Aorta (tissue), 5 donors: Measurements from ENCODE around the gene ZNF442. TPM values are rescaled to one million over a fixed set of nuclear protein-coding genes. Genes with fewer than 3 reads are reported as not detected.
"Not testable (repeated sequence)": the region's sequence is repeated elsewhere in the genome, so short reads cannot be mapped to it uniquely, and the experiment has no call there.

Experiments
- ATAC-seq: fragments of 200-7000 bp; cut with Tn5 transposase; one replicate; pipeline ENCODE4 v1.9.1; 2022; ENCODE audit warnings: moderate library complexity; ENCODE audit not compliant: low FRiP score
- DNase-seq, 2 donors: peaks; one replicate each; pipeline ENCODE4 v3.0.0-alpha.2; 2020
- H3K27ac ChIP-seq, 2 donors: one replicate each; pipeline ENCODE4 v1.5.1; 2013; ENCODE audit warnings: low read length in 2 of 2, mild to moderate bottlenecking in 2 of 2, moderate library complexity in 2 of 2, control low read depth in 1 of 2, inconsistent platforms in 1 of 2, low read depth in 1 of 2
- H3K27me3 ChIP-seq, 2 donors: one replicate each; pipeline ENCODE4 v1.6.1; 2013; ENCODE audit warnings: control low read depth in 1 of 2, low read length in 1 of 2, mild to moderate bottlenecking in 1 of 2, moderate library complexity in 1 of 2; ENCODE audit not compliant: insufficient read depth in 2 of 2, control insufficient read depth in 1 of 2
- H3K36me3 ChIP-seq, 2 donors: one replicate each; pipeline ENCODE4 v1.6.1; 2013; ENCODE audit warnings: control low read depth in 1 of 2, low read length in 1 of 2, mild to moderate bottlenecking in 1 of 2; ENCODE audit not compliant: insufficient read depth in 2 of 2, control insufficient read depth in 1 of 2
- H3K4me1 ChIP-seq, 2 donors: one replicate each; pipeline ENCODE4 v1.6.1; 2013; ENCODE audit warnings: low read length in 2 of 2, control low read depth in 1 of 2, mild to moderate bottlenecking in 1 of 2, moderate library complexity in 1 of 2; ENCODE audit not compliant: insufficient read depth in 2 of 2, control insufficient read depth in 1 of 2
- H3K4me3 ChIP-seq, 2 donors: one replicate each; pipeline ENCODE4 v1.5.1; 2013; ENCODE audit warnings: low read length in 2 of 2, control low read depth in 1 of 2, mild to moderate bottlenecking in 1 of 2
- H3K9me3 ChIP-seq: one replicate; pipeline ENCODE4 v1.6.1; 2013; ENCODE audit warnings: mild to moderate bottlenecking, low read length; ENCODE audit not compliant: control insufficient read depth
- WGBS, 2 donors: extraction: QIAGEN DNeasy Blood & Tissue Kit; methylation state at CpG; one replicate each; pipeline ENCODE4 v1.1.7; 2013; 5-methylcytosine and 5-hydroxymethylcytosine counted together
- intact Hi-C, 2 donors: fragments of 100-400 bp; cut with DNase I; formaldehyde crosslinking; loops; one replicate each; pipeline versions ENCODE4 v1.14.2 to v1.15.0; 2022
- polyA plus RNA-seq, 2 donors: library from polyadenylated mRNA; stranded (reverse); fragments of 200-250 nt; gene quantifications; one replicate each; pipeline ENCODE4 v1.2.3, GENCODE V29; 2013
- total RNA-seq, 2 donors: library from RNA; stranded (reverse); fragmentation: NEBNext Ultra II Directional; extraction: Animal tissue kit (Norgen Biotek cat#: 25700); gene quantifications; one replicate each; pipeline ENCODE4 v1.2.1, GENCODE V29; 2021
- donor health status: healthy with polysubstance abuse.
- donor health status: Bipolar disorder and iron deficiency.
- donor health status: DM: no; HTN: no; CAD: no.
- donor health status: DM: no; HTN: no; CAD: no.
- donor health status: DM: yes; HTN: yes; CAD: no.

Gene ZNF442
- total and polyA plus RNA-seq, 4 donors, result 0.67 to 4.5 (median 2.9) TPM

- Histone ChIP-seq H3K4me1 (no peaks in the 10 kb centered on the region), H3K27me3 (no peaks in the 10 kb centered on the region), H3K36me3 (peaks cover 2 to 7% of the 10 kb centered on the region in 2 donors), H3K4me3 (no peak overlapping the region), H3K9me3 (peaks cover 4% of the 10 kb centered on the region), H3K27ac (no peak overlapping the region)
- intact Hi-C loops, result no loop called here
- WGBS, 2 donors, result 97% methylated on average over 1 of the region's 1 CpG
- DNase-seq (no peak), ATAC-seq (no peak)
These were observed 20.3 kb downstream of the ZNF442 start for GRCh38 chr19:12345197-12345596.

GRCh38 chr19:12333162-12334159 lies 32.0 kb downstream of the ZNF442 start, which contains the start of gene ZNF563:
Gene ZNF563, minus strand, starts transcription at chr19:12333633. Its CDS starts 151 bp downstream, at chr19:12333482.
- Histone ChIP-seq H3K36me3 (no peaks in the 10 kb centered on the region), H3K4me1 (no peaks in the 10 kb centered on the region), H3K4me3 (peak within 1 kb of the TSS; percentile 59 to 81), H3K27ac (peak within 1 kb of the TSS; percentile 25 to 93), H3K27me3 (no peaks in the 10 kb centered on the region), H3K9me3 (no peaks in the 10 kb centered on the region)
- intact Hi-C loops, result loop anchor here (1.0 to 5.0 kb wide), 4 partner anchors 32 to 41 kb away; partner anchors contain the start of genes ZNF44 (in 2 of the 2) and ZNF442 (in 2 of the 2)
- DNase-seq (peak; percentile 98), ATAC-seq (peak; percentile 100)
- 1% methylated on average over 55 of the region's 55 CpGs for WGBS, 2 donors

- no peaks in the 10 kb centered on the region for H3K36me3 ChIP-seq
- no peak for ATAC-seq
- H3K9me3 ChIP-seq, result no peaks in the 10 kb centered on the region
- no peak overlapping the region for H3K4me3 ChIP-seq
- intact Hi-C loops, result loop anchor here (5.0 kb wide), 2 partner anchors 36 to 39 kb away; partner anchors contain the start of genes ZNF44 (in 1 of the 2) and ZNF442 (in 1 of the 2)
- H3K27me3 ChIP-seq, result no peaks in the 10 kb centered on the region
- WGBS, 2 donors, result 85 to 87% methylated on average over 4 of the region's 4 CpGs
- H3K27ac ChIP-seq, result no peak overlapping the region
- H3K4me1 ChIP-seq, result no peaks in the 10 kb centered on the region
- DNase-seq, result no peak
These were observed 34.1 kb downstream of the ZNF442 start for GRCh38 chr19:12331211-12331941.

- no peak for ATAC-seq
- WGBS, 2 donors, result 97 to 98% methylated on average over 4 of the region's 4 CpGs
- H3K4me1 ChIP-seq, result no peaks in the 10 kb centered on the region
- no peaks in the 10 kb centered on the region for H3K27me3 ChIP-seq
- no peak overlapping the region for H3K27ac ChIP-seq
- no peaks in the 10 kb centered on the region for H3K36me3 ChIP-seq
- no peak overlapping the region for H3K4me3 ChIP-seq
- H3K9me3 ChIP-seq, result no peaks in the 10 kb centered on the region
- intact Hi-C loops, result loop anchor here (5.0 kb wide), 2 partner anchors 37 to 38 kb away; partner anchors contain the start of genes ZNF44 (in 1 of the 2) and ZNF442 (in 1 of the 2)
- DNase-seq, result no peak
These were observed 35.1 kb downstream of the ZNF442 start for GRCh38 chr19:12330340-12330739.

- intact Hi-C loops, result no loop called here
- H3K27ac ChIP-seq, result no peak overlapping the region
- DNase-seq (no peak), ATAC-seq (no peak)
- H3K4me3 ChIP-seq, result no peak overlapping the region
- H3K36me3 ChIP-seq, result peaks cover 0 to 5% of the 10 kb centered on the region in 2 donors
- H3K9me3 ChIP-seq, result no peaks in the 10 kb centered on the region
- H3K4me1 ChIP-seq, result peaks cover 0 to 2% of the 10 kb centered on the region in 2 donors
- H3K27me3 ChIP-seq, result no peaks in the 10 kb centered on the region
These were observed 39.8 kb downstream of the ZNF442 start for GRCh38 chr19:12325690-12326089.

- H3K36me3 ChIP-seq, result peaks cover 6 to 10% of the 10 kb centered on the region in 2 donors
- intact Hi-C loops, result no loop called here
- ATAC-seq (no peak), DNase-seq (no peak)
- no peak overlapping the region for H3K4me3 ChIP-seq
- 95% methylated on average over 13 of the region's 13 CpGs for WGBS, 2 donors
- H3K9me3 ChIP-seq, result peaks cover 4% of the 10 kb centered on the region
- H3K27ac ChIP-seq, result no peak overlapping the region
- H3K4me1 ChIP-seq, result no peaks in the 10 kb centered on the region
- H3K27me3 ChIP-seq, result no peaks in the 10 kb centered on the region
These were observed 46.6 kb downstream of the ZNF442 start for GRCh38 chr19:12318782-12319413.

GRCh38 chr19:12314553-12314952 lies 50.9 kb downstream of the ZNF442 start:
- DNase-seq, result no peak
- WGBS, 2 donors, result 79 to 85% methylated on average over 7 of the region's 7 CpGs
- no peaks in the 10 kb centered on the region for H3K4me1 ChIP-seq
- H3K4me3 ChIP-seq, result no peak overlapping the region
- ATAC-seq, result no peak
- no peak overlapping the region for H3K27ac ChIP-seq
- peaks cover 4% of the 10 kb centered on the region for H3K9me3 ChIP-seq
- intact Hi-C loops, result no loop called here
- H3K36me3 ChIP-seq, result peaks cover 4 to 6% of the 10 kb centered on the region in 2 donors
- H3K27me3 ChIP-seq, result no peaks in the 10 kb centered on the region

- H3K36me3 ChIP-seq, H3K4me1 ChIP-seq, intact Hi-C loops, H3K27ac ChIP-seq, H3K9me3 ChIP-seq, ATAC-seq, H3K4me3 ChIP-seq, H3K27me3 ChIP-seq, DNase-seq: not testable (repeated sequence)
- WGBS, 2 donors, result 96% methylated on average over 12 of the region's 12 CpGs
These were observed 56.6 kb downstream of the ZNF442 start for GRCh38 chr19:12308891-12309290.
